GM19328 (cell line): ENCODE data around the gene LAD1.

Experiments
- ATAC-seq: cut with Tn5 transposase; IDR thresholded peaks from one replicate; pipeline ENCODE4 v1.9.1; 2021; ENCODE audit warnings: mild to moderate bottlenecking, moderate library complexity; ENCODE audit not compliant: unreplicated experiment

The LAD1 gene

DNA sequence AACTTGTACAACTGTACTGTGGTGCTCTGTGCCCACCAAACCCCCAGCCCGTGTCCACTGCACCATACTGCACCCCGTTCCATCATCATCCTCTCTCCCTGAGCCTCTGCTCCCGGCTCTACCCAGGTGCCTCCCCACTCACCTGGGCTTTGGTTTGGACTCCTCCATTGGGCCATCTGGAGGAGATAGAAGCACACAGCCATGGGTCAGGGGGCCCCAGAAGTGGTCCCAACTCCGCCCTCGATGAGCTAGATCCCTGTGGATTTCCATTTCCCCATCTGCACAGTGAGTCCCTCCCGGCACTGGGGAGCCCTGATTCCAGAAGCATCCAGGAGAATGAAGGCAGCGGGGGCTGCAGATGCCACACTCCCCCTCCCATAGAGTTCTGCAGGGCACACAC lies 32.4 kb downstream of the LAD1 start:
- no peak for ATAC-seq

DNA sequence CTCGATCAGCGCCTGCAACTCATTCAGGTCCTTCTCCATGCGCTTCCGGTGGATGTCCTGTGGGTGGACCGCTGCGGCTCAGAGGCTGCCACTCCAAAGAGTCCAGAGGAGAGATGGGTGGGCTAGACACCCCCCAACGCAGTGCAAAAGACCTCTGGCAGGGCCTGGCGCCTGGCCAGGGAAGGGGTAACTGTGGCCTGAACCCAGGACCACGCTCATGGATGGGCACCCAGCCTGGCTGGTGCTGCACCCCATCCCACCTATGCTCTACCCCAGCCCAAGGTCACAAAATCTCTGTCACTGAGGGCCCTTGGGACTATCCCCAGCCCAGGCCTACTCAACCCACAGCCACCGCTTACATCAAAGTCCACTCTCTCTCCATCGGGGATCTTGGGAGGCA lies 33.9 kb downstream of the LAD1 start:
- ATAC-seq = no peak

DNA sequence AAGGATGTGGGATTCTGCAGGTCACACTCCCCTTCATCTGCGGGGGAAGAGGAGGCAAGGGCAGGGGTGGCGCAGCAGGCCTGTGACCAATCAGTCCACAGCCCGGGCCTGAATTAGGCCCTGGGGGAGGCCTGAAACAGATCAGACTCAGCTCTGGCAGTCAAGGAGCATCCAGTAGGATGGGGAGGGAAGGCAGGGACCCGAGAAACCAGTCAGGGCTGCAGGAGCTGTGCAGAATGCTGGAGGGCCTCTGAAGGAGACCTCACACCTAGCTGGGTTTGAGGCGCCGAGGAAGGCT lies 34.4 kb downstream of the LAD1 start:
- no peak for ATAC-seq

DNA sequence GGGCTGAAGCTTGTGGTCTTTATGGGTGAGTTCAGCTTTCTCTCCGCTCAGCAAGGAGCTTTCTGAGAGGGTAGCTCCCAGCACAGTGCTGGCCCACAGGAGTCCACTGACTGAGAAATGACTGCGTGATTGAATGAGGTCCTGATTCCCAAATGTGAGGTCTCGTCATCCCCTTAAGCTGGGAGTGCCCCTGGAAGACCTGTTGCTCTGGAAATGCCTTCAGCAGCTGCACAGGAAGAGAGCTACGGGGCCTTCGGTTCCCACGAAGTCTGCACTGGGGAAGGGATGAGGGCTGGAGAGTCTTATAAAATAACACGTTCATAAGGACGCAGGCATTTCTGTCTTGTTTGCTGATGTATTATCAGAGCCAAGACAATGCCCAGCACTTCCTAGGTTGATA lies 35.7 kb downstream of the LAD1 start:
- ATAC-seq = no peak

DNA sequence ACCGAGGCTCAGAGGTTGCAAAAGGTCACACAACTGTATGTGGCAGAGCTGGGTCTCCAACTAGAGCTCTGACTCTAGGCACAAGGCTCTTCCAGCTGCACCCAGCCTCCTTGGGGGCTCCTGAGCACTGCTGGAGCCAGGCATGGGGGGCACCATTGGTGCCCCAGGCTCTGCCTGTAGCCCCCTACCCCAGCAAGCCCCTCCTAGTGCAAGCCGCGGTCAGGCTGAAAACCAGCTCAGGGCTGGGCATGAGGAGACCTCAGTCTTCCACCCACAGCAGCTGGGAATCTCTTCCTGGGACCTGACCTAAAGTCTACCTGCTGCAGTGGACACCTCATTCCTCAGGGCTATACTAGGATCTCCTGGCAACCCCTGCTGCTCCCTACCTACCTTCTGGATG lies 36.2 kb downstream of the LAD1 start:
- ATAC-seq = no peak

DNA sequence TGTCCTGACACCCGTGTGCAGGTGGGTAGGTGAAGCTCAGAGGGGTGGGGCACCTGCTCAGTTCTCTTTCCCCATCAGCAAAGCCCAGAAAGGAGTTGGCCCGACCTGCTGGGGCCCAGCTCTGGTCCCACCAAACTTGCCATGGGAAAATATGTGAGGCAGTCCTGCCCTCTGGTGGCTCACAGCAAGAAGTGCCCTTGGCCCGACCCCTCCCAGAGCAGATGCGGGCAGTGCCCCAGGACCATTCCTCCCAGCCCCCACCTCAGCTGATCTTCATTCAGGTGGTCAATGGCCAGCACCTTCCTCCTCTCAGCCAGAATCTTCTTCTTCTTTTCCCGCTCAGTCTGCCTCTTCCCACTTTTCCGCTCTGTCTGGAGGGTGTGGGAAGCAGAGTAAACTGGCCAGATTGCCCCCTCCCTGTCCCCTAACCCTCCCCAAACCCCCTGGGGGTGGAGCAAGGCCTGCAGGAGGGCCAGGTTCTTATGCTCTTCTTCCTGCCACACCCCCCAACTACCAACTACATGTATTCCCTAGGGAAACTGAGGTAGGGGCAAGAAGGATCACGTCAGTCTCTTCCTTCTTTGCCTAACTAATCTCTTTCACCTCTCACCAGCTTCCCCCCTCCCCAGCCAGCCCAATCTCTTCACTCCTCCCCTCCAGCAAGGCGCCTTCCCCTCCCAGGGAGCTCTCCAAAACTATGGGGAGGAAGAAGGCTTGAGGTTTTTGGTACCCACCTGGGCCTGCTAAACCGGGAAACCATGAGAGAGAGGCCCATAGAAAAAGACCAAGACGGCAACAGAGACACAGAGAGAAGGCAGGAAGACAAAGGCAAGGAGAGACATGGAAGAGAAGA lies 37.2 kb downstream of the LAD1 start:
- ATAC-seq = no peak

DNA sequence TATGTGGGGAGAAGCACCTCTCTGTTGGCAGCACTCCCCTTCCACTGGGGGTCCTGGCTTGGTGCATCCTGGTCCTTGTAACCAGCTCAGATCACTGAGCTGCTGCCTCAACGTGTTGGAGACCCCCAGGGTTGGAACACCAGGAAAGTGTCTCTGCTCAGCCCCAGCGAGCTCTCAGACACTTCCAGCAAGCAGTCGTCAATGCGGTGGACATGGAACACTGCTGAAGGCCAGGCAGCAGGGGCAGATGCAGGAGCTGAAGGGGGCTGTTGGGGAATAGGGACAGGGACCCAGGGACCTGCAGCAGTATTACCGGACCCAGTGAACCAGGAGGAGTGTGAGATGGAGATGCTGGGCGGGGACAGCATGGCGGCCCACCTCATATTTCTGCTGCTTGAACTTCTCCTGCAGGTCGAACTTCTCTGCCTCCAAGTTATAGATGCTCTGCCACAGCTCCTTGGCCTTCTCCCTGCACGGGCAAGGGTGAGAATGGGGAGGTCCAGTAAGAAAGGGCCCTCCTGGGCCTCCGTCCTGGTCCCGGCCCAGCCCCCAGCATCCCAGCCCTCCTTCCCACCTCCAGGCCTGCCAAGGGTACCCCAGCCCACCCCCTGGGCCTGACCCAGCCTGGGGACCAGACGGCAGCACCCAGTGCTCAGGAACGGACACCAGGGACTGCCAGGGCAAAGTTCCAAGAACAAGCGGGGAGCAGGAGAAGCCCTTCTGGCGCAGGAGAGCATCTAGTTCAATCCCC lies 38.0 kb downstream of the LAD1 start:
- ATAC-seq = no peak

DNA sequence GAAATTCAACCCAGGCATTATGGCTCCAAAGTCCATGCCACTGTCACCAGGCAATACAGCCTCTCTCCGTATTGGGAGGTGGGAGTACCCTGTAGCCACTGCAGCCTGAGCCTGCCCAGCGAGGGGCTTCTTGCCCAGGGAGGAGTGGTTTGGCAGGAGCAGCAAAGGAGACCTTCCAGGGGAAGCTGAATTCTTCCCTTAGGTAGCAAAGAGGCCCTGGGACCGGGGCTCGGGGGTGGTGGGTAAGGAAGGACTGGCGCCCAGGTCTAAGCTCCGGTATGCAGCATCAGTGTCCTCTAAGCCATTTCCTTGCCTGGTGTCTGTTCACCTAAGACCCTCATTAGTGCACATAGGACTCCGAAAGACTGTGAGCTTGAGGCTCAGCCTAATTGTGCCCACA lies 38.6 kb downstream of the LAD1 start:
- no peak for ATAC-seq

DNA sequence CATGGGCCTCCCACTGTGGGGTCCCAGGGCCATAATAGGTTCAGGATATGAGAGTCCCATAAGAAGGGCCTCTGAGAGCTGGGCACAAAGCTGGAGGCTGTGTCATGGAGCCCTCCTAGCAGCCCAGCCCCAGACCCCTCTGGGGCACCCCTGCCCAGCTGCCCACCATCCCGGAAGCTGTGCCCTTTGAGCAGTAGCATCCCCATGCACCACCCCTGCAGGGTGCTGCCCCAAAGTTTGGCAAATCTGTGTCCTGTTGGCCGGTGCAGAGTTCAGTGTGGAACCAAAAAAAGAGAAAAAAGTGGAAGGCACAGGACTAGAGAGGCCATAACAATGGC lies 39.3 kb downstream of the LAD1 start:
- ATAC-seq = no peak

DNA sequence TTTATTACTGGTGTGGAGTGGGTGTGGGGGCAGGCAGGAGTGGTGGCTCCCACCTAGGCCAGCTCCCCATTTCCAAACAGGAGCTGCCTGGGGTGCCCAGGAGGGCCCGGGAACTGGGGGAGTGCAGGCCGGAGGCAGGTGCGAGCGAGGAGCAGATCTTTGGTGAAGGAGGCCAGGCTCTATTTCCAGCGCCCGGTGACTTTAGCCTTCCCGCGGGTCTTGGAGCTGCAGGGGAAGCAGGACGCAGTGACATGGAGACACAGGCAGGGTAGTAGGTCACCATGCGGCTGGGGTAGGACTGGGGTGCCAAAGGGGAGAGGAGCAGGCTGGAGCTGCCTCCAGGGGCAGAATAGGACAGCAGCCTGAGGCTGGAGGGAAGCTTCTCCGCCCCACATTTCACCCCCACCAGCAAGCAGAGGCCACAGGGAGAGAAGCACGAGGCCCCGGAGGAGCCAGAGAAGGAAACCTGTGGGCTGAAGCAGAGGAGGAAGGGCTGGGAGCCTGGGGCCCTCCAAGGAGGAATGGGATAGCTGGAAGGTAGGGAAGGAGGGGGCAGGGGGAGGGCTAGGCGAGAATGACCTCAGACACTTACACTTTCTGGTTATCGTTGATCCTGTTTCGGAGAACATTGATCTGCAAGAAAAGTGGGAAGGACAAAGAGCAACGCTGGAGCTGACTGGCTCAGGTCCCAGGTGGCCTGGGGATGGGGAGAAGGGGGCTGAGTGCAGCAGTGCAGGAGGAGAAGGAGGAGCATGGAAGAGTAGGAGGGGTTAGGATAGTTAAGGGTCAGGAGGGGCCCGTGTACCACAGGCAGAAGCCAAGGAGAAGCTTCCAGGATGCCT lies 39.9 kb downstream of the LAD1 start:
- no peak for ATAC-seq

DNA sequence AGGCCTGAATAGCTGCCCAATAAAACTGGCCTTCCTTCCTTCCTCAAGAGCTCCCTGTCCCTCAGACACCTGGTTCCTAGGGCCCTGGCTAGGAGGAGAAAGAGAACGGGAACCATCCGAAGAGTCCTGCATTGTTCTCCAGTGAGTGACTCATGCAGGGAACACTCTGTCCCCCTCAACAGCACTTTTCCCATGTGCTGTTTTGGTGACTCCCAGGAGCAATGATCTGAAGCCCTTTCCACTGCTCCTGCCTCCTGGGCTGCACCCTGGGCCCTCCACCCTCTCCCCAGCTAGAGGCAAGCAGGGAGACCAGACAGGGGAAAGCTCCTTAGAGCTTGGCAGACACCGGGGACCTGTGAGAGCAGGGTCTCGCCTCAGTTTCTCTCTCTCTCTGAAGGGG lies 40.5 kb downstream of the LAD1 start:
- no peak for ATAC-seq

DNA sequence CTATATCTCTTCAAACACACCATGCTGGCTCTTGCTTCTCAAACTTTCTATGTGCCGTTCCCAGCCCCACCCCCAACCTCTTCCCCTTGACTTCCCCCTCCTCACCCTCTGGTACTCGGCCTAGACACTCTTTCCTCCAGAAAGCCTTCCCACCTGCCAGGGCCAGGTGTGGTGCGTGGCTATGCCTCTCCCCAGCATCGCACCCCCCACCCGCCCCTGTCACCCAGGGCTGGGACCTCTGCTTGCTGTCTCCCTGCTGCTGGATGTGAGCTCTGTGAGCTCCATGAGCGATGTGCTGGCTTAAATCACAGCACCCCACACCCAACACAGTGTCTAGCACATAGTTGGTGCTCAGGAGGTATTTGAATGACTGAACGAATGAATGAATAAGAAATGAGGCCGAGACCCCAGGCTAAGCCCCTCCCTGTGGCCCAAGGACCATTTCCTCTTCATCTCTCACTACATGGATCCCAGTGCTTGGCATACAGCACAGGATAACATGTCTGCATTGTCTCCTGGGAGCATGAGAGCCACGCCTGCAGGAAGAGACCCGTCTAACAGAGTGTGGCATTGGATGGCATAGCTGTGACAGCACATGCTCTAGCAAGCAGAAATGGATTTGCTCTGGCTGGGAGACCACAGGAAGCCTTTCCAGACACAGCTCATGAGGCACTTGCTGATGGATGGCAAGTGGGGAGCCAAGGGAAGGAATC lies 41.3 kb downstream of the LAD1 start:
- ATAC-seq = no peak

DNA sequence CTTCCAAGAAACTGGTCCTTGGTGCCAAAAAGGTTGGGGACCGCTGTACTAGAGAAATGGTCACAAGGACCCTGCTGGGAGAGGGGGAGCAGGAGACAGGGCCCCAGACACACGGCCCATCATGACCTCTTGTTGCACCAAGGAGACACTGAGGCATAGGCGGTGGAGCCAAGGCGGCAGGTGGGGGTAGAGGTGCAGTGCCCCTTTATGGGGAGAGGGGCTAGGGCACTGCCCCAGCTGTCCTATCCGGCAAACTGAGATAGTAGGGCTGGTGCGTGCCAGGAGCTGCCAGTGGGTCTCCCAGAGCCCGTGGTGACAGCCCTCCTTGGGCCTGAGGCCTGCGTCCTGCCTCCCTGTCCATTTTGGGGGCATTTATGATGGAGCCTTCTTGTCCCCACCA lies 41.9 kb downstream of the LAD1 start:
- no peak for ATAC-seq

DNA sequence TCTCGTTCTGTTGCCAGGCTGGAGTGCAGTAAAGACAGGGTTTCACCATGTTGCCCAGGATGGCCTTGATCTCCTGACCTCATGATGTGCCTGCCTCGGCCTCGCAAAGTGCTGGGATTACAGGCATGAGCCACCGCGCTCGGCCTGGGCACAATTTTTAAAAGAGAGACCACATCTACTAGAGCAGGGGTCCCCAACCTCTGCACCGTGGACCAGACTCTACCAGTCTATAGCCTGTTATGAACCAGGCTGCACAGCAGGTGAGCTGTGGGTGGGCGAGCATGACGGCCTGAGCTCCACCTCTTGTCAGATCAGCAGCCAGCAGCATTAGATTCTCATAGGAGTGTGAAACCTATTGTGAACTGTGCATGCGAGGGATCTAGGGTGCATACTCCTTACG lies 42.4 kb downstream of the LAD1 start:
- ATAC-seq = no peak

DNA sequence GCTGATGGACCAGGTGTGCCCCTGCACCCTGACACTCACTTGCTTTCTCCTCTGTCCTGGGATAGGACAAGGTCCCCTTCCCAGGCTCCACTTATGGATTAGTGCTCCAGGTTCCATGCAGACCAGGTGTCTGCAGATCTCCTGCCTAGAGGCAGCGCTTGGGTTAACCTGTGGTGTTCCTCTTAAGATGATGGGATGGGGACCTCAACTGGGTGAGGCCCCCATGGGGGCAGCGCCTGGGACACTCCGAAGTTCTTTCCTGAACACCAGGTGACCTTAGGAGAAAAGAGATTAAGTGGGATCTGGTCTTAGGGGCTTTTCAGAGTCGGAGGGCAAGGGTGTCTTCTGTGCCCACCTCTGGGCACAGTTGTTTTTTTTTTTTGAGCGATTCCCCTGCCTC lies 42.9 kb downstream of the LAD1 start:
- no peak for ATAC-seq

DNA sequence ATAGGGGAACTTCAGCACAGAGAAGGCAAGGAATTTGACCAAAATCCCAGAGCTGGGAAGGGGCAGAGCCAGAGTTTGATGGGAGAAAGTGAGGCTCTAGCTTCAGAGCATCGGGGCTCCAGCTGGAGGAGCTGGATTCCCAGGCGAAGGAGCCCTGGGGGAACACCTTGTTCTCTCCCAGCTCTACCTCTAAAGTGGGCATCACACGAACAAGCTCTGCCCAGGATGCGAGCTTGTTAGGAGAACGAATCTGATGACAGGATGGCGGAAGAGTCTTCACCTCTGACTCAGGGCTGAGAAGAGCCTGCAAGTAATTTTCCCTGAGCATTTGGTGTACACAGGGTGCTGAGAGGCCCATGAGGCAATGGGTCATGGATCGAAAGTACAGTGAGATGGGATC lies 43.7 kb downstream of the LAD1 start:
- ATAC-seq = no peak

DNA sequence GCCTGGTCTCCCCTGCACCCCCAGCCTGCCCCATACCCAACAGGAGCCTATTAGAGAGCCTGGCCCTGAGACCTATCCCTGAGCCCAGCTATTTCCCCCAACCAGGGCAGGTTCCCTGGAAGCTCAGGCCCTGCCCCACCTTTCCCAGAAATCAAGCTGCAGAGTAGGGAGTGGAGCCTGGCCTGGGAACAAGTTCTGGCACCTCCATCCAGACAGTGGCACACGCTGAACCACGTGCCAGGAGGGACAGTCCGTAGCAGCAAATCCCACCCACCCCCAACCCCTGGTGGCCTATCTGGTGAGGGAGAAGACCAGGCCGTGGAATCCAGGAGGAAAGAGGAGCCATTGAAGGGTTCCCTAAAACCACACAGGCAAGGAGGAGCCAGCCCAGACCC lies 44.2 kb downstream of the LAD1 start:
- no peak for ATAC-seq

DNA sequence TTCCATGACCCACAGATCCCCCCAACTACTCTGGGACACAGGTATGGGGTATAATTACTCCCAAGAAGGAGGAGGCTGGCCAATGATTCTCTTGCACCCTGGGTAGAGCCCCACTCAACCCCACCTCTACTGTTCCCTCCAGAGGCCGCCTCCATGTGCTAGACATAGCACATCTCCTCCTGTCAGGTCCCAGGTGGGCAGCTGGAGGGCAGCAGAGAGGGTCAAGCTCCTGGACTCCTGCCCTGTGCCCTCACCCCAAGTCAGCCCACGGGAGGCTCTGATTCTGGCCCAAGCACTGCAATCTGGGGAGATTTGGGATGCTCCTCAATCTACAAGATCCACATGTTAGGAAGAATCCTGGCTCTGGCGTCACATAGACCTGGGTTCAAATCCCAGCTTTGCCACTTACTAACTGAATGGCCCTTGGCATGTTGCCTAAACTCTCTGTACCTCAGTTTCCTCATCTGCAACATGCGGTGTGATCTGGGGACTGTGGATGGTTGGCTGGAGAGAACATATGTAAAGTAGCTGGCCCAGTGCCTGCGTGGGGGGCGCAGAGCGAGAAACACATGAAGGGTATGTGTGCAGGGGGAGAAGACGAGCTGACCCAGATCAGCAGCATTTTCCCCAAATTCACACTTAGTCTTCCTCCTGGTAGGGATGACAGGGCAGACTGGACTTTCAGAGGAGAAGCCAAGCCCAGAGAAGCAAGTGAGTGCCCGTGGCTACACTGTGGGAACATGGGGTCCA lies 44.8 kb downstream of the LAD1 start:
- ATAC-seq = no peak

DNA sequence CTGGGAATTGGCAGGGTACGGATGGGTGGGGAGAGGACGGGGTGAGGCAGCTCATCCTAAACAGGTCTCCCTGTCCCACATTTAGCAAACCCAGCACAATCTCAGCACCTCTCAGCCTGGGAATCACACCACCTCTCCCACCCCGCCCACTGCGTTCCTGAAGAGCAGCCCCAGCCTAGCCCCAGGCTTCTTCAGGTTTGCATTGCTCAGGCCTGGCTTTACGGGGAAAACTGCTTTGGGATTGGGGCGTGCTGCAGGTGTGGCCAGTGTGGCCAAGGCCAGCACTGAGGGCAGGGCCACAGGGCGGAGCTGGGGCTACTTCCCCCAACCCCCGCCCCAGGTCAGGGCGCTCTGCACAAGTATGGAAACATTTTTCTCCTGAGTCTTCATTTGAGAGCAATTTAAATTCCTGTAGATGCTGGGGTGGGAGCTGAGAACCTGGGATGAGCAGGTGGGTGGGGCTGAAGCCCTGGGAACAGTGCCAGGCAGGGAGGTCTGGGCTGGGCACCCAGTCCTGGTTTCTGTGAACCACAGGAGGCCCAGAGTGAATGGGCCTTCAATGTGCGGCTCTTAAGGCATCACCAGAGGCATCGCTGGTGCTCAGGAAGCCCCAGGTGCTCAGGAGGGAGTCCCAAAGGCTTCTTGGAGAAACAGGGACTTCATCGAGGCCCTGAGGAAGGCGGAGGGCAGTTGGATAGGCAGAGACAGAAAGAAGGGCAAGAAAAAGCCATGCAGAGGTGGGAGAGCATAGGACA lies 45.8 kb downstream of the LAD1 start:
- no peak for ATAC-seq

DNA sequence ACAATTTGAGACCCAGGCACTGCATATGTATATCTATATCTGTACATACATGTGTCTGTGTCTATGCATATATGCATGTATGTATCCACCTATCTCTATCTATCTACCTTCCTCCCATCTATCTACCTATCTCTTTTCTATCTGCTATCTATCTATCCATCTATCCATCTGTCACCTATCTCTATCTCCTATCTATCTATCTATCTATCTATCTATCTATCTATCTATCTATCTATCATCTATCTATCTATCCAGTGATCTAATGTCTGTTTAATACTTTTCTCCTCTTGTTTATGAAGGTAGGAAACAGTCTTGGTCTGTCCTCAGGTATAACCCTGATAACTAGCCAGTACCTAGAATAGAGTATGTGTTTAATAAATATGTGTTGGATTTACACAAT lies 47.5 kb downstream of the LAD1 start:
- ATAC-seq = no peak
